Common myeloid progenitor, CD34-positive (primary cell): ENCODE data around the gene CBX2.

ENCODE experiments used
- CTCF ChIA-PET: fragments of 350-600 bp; sonication (Branson Sonifier 250); formaldehyde crosslinking; loops from one replicate; lab custom pipeline; 2021; ENCODE audit warnings: antibody characterized with exemption; lab: Charles Lee
- POLR2A ChIA-PET: fragments of 350-600 bp; sonication (Branson Sonifier 250); formaldehyde crosslinking; loops from one replicate; lab custom pipeline; 2021; ENCODE audit warnings: antibody characterized with exemption; lab: Charles Lee
- DNase-seq, 3 donors: peaks; one replicate each; pipeline versions ENCODE4 v3.0.0 to v3.0.0-alpha.2; 2013
- H3K27ac ChIP-seq, 2 experiments: 1 replicate in 1 of 2; 2 replicates in 1 of 2; pipeline ENCODE4 v1.7.0; 2013; ENCODE audit warnings: inconsistent platforms in 2 of 2, low read length in 2 of 2, mild to moderate bottlenecking in 2 of 2, low read depth in 1 of 2, moderate library complexity in 1 of 2; ENCODE audit not compliant: severe bottlenecking in 2 of 2, insufficient read depth in 1 of 2, poor library complexity in 1 of 2
- H3K27me3 ChIP-seq, 5 experiments: replicated peaks in 2 of 5; 1 replicate in 3 of 5; 2 replicates in 2 of 5; pipeline versions ENCODE4 v1.6.1 to v1.7.0; 2013; ENCODE audit warnings: low read length in 4 of 5, mild to moderate bottlenecking in 2 of 5, moderate library complexity in 2 of 5, inconsistent platforms in 1 of 5; ENCODE audit not compliant: insufficient read depth in 5 of 5, control insufficient read depth in 4 of 5
- H3K36me3 ChIP-seq, 4 experiments: 1 replicate in 2 of 4; 2 replicates in 2 of 4; pipeline versions ENCODE4 v1.6.1 to v1.7.0; 2013; ENCODE audit warnings: low read length in 3 of 4, control low read depth in 1 of 4, mild to moderate bottlenecking in 1 of 4; ENCODE audit not compliant: control insufficient read depth in 4 of 4, insufficient read depth in 4 of 4
- H3K4me1 ChIP-seq, 4 experiments: 1 replicate in 3 of 4; 2 replicates in 1 of 4; pipeline versions ENCODE4 v1.6.1 to v1.7.1; 2013; ENCODE audit warnings: low read length in 3 of 4, mild to moderate bottlenecking in 3 of 4, control low read depth in 1 of 4, inconsistent platforms in 1 of 4, moderate library complexity in 1 of 4; ENCODE audit not compliant: control insufficient read depth in 4 of 4, insufficient read depth in 4 of 4; ENCODE audit errors: control extremely low read depth in 1 of 4
- H3K4me3 ChIP-seq, 7 experiments: 1 replicate in 4 of 7; 2 replicates in 3 of 7; pipeline versions ENCODE4 v1.5.1 to v1.7.0; 2013; ENCODE audit warnings: mild to moderate bottlenecking in 7 of 7, low read length in 6 of 7, moderate library complexity in 6 of 7, inconsistent platforms in 2 of 7, low read depth in 2 of 7, control low read depth in 1 of 7; ENCODE audit not compliant: insufficient read depth in 4 of 7, control insufficient read depth in 1 of 7; ENCODE audit errors: extremely low read depth in 1 of 7
- H3K9me3 ChIP-seq, 5 experiments: 1 replicate in 4 of 5; 2 replicates in 1 of 5; pipeline versions ENCODE4 v1.6.1 to v1.7.1; 2013; ENCODE audit warnings: low read length in 4 of 5, mild to moderate bottlenecking in 2 of 5, inconsistent platforms in 1 of 5, low read depth in 1 of 5, moderate library complexity in 1 of 5; ENCODE audit not compliant: control insufficient read depth in 4 of 5, insufficient read depth in 2 of 5; ENCODE audit errors: control extremely low read depth in 1 of 5
- WGBS: methylation state at CpG from one replicate; pipeline ENCODE4 v1.1.5; 2013; ENCODE audit not compliant: insufficient coverage; 5-methylcytosine and 5-hydroxymethylcytosine counted together

CBX2 gene

DNA sequence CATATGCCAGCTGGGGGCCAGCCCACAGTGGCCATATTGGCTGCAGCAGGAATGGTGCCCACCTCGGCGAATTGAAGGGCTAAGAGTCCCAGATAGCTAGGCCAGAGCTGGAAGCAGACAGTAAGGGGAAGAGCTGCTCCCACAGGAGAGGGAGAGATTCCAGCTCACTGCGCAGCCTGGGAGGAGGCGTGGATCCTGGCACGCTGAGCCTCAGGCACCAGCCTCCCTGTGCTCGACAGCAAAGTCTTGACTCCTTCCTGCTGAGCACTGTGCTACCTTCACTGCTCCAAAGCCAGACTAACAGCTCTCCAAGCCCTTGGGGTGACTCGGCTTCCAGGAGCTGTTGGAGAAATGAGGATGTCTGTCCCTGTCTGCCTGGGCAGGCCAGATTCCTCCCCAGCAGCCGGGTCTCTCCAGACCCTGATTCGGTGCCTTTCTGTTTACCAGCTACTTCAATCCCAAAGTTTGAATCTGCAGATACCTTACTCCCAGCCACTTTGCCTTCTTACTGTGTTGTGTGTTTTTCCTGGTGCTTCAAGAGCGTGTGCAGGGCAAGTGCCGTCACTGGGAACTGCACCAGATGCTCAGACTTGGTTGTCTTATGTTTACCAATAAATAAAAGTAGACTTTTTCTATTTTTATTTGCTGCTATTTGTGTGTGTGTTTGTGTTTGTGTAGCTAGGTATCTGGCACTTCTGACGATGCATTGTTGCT, 9.1 kb downstream of the CBX2 start:
- ChIA-PET POLR2A (interaction anchor here (0.5 to 0.6 kb wide), 3 partner anchors 40 to 225 kb away, joined by 3 to 5 read pairs (median 4); no protein-coding TSS in a partner anchor), CTCF (interaction anchor here (0.6 to 1.8 kb wide), 7 partner anchors 11 to 480 kb away, joined by 3 to 5 read pairs (median 3); no protein-coding TSS in a partner anchor)
- 92% methylated on average over 7 of the region's 12 CpGs for WGBS
- no peak for DNase-seq
- Histone ChIP-seq H3K4me1 (peaks cover 0 to 40% (median 35%) of the 10 kb centered on the region in 4 experiments), H3K36me3 (peaks cover 0 to 50% (median 33%) of the 10 kb centered on the region in 4 experiments), H3K4me3 (no peak overlapping the region), H3K27me3 (peaks cover 0 to 39% (median 17%) of the 10 kb centered on the region in 5 experiments), H3K9me3 (no peaks in the 10 kb centered on the region), H3K27ac (no peak overlapping the region)

DNA sequence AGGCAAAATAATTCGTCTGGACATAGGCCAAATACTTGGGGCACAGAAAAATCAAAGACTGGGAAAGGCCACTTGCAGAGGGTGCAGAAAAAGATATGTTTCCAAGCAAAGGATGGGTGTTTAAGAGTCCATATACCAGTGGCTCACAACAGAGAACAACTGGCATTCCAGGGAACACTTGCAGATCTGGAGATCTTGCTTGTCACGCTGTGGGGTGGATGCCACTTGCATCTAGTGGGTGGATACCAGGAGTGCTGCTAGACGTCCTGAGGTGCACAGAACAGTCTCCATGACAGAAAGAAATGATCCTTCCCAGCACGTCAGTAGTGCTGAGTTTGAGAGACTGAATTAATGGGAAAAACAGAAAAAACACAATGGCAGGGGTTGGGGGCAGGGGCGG, 10.5 kb downstream of the CBX2 start:
- 100% methylated on average over 2 of the region's 5 CpGs for WGBS
- Histone ChIP-seq H3K4me3 (no peak overlapping the region), H3K27me3 (peaks cover 0 to 52% (median 24%) of the 10 kb centered on the region in 5 experiments), H3K36me3 (peaks cover 0 to 39% (median 25%) of the 10 kb centered on the region in 4 experiments), H3K27ac (no peak overlapping the region), H3K9me3 (no peaks in the 10 kb centered on the region), H3K4me1 (peaks cover 0 to 39% (median 25%) of the 10 kb centered on the region in 4 experiments)
- DNase-seq: no peak
- ChIA-PET POLR2A (no interaction called here), CTCF (interaction anchor here (0.6 to 2.9 kb wide), 12 partner anchors 10 to 182 kb away, joined by 3 to 20 read pairs (median 6); partner anchors contain the start of gene CBX2)

DNA sequence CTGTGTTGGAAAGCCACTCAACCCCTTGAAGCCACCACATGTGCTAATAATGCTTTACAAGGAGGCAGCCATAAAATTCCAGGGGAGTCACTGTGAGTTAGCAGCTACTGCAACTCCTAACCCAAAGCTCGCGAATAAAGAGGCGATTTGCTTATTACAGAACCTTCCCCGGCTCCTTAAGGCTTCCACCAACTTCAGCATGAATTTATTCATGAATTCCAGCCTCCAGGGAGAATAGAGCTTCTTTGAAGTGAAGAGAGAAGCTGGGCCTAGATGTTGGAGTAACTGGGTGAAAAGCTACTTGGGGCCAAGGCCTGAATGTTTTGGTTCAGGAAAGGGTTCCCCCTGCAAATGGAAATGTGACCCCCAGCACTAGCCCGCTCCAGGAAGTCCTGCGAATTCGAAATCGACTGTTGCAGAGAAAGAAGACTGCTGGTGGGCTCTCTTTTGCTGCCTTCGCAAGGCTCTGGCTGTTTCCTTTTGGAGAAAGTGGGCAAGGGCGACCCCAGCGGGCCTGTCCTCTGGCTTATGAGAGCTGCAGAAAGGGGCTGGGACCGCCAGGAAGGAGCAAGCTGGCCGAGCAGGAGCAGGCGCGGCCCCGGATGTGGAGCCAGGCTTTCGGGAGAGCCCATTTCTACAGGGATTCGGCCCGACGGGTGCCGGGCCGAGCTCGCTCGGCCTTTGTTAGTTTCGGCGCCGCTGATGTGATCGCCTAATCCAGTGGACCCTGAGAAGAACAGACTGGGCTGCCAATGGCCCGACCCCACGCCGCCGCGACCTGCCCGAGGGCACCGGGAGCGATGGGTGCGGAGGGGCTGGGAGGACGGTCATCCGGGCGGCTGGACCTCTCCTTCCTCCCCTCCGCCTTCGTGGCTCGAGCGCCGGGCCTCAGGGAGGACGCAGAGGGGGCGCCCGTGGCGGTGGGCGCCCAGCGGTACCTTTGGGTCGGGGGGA, 11.3 kb downstream of the CBX2 start:
- ChIA-PET CTCF (interaction anchor here (0.6 to 2.9 kb wide), 23 partner anchors 10 to 204 kb away, joined by 3 to 20 read pairs (median 4); partner anchors contain the start of gene CBX2), POLR2A (interaction anchor here (0.7 kb wide), 1 partner anchor 43 kb away, joined by 3 read pairs; no protein-coding TSS in a partner anchor)
- Histone ChIP-seq H3K27me3 (peaks cover 0 to 58% (median 27%) of the 10 kb centered on the region in 5 experiments), H3K9me3 (no peaks in the 10 kb centered on the region), H3K27ac (no peak overlapping the region), H3K4me1 (peaks cover 0 to 39% (median 25%) of the 10 kb centered on the region in 4 experiments), H3K4me3 (peak overlapping the region in 6 of 7 experiments; percentile 15 to 64 (median 58)), H3K36me3 (peaks cover 0 to 34% (median 21%) of the 10 kb centered on the region in 4 experiments)
- 16% methylated on average over 44 of the region's 52 CpGs for WGBS
- DNase-seq: no peak

DNA sequence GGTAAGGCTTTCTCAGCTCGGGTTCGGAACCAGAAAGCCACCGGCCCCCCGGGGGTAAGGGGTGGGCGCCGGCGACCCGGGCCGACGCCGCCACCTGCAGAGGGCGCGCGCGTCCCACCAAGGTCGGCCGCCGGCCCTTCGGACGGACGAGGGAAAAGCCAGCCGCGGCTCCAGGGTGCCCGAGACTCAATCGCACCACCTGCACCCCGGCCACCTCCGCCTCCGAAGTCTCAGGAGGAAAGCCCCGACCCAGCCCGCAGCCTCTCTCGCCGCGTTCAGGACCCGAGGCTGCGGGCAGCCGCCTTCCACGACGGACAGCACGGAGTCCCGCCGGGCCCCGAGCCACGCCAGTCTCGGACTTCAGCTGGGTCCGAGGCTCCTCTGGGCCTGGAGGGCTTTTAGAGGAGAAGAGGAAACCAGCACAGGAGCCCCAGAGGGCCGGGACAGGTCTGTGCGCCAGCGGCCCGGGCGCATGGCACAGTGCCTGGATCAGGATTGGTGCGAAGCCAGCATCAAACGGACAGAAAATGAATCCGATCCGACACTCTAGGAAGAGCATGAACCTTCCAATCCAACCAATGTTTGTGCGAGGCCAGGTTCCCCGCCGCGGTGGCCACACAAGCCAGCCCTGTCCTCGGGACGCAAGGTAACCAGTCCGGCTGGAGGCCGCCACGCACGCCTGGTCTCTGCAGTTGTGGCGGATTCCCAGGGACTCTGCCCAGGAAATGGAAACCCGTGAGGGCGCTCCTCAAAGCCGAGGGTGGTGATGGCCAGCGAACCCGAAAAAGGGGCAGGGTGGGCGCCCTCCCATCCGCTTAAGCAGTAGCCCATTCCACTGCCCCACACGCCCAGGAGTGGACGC, 12.2 kb downstream of the CBX2 start:
- no peak for DNase-seq
- H3K4me3 ChIP-seq: peak overlapping the region in 5 of 7 experiments; percentile 17 to 64 (median 59)
- 11% methylated on average over 70 of the region's 74 CpGs for WGBS
- H3K27me3 ChIP-seq: peaks cover 0 to 58% (median 27%) of the 10 kb centered on the region in 5 experiments
- peaks cover 0 to 39% (median 26%) of the 10 kb centered on the region in 4 experiments for H3K4me1 ChIP-seq
- H3K36me3 ChIP-seq: peaks cover 0 to 34% (median 18%) of the 10 kb centered on the region in 4 experiments
- POLR2A ChIA-PET: no interaction called here
- CTCF ChIA-PET: interaction anchor here (0.7 to 3.3 kb wide), 22 partner anchors 9 to 203 kb away, joined by 3 to 20 read pairs (median 4); partner anchors contain the start of gene CBX2
- H3K9me3 ChIP-seq: no peaks in the 10 kb centered on the region
- no peak overlapping the region for H3K27ac ChIP-seq

DNA sequence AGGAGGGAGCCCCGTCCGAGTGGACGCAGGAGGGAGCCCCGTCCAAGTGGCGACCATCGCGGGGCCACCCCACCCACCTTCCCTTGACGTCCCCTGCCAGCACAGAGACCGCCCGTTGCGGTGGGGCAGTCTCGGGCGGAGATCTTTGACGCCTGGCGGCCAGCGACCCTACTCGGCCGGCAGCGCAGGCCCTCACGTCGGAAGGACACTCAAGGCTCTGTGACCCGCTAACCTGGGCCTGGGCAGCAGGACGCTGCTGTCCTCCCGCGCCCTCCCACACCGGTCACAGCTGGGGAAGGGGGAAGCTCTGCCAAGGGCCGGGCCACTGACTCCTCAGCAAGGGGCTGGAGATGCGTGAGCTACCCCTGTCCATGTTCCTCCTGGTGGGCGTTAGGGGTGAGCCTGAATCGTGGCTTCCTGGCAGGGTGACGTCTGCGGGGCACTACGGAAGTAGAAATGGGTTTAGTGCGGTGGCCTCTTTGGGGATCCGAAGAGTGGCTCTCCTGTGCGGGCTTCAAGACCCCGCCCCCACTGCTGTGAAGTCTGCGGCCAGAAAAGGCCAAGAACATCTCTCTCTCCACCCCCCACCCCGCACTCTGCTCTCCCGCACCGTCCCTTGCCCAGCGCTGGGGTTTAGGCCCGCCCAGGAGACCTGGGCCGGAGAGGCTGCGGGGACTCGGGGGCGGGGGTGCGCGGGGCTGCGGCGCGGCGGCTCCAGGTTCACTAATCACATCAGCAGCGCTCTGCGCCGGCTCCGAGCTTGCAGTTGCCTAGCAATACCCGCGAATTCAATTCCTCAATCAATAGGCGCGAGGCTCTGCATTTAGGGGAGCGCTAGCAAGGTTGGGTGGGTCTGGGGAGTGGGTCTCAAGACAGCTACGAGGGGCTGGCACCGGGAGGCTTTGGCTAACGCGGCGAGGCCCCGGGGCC, 13.1 kb downstream of the CBX2 start:
- Histone ChIP-seq H3K4me1 (peaks cover 0 to 43% (median 32%) of the 10 kb centered on the region in 4 experiments), H3K9me3 (no peaks in the 10 kb centered on the region), H3K36me3 (peaks cover 0 to 25% (median 13%) of the 10 kb centered on the region in 4 experiments), H3K27ac (no peak overlapping the region), H3K4me3 (peak overlapping the region in 2 of 7 experiments; percentile 23 to 26), H3K27me3 (peaks cover 0 to 58% (median 27%) of the 10 kb centered on the region in 5 experiments)
- WGBS: 6% methylated on average over 58 of the region's 68 CpGs
- ChIA-PET CTCF (interaction anchor here (1.1 to 3.3 kb wide), 9 partner anchors 13 to 179 kb away, joined by 3 to 20 read pairs (median 4); partner anchors contain the start of genes CBX2 and CBX4), POLR2A (interaction anchor here (0.6 kb wide), 1 partner anchor 208 kb away, joined by 5 read pairs; no protein-coding TSS in a partner anchor)
- DNase-seq: peak in 2 of 3 donors; percentile 65 to 67
